Measurements from ENCODE around the gene HEMGN.

The HEMGN gene

DNA sequence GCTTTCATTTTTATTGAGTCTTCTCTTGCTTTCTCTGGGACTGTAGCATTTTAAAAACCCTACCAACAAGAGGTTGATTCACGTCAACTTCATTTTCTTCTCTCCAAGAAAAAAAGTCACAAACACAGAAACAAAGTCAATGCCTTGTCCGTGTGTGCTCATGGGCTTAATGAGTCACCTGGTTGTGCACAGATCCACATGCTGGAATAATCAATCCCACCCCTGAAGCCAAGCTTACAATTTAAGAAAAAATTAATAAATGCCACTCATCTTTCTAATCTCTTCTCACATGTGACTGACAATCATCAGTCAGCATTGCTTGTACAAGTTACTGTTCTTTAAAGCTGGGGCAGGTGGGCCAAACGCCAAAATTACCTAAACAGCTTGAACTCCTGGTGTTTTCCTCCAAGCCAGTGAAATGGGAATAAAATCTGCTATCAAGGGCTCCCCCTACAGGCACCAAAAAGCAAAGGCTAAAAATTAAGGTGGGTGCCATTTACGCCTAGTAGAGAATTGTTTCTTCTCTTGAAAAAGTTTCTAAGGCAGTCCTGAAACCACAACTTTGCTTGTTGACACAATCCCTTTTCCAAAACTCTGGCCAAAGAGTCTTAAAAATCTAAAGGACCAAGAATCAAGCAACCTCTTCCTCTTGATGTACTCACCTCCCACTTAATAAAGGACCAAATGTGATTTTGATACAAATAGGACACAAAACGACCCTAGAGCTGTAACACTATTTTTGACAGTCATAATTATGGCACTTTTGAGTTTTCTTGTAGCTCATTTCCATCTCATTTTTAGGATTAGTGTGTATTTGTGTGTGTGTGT lies 37.0 kb downstream of the HEMGN start:
- peak; percentile 56 for FAIRE-seq
- no peak for DNase-seq (ENCODE audit: insufficient read length, low spot score)

GRCh38 chr9:97900103-97900737 lies 37.8 kb downstream of the HEMGN start:
- DNase-seq (ENCODE audit: insufficient read length, low spot score) (no peak), FAIRE-seq (no peak)

DNA sequence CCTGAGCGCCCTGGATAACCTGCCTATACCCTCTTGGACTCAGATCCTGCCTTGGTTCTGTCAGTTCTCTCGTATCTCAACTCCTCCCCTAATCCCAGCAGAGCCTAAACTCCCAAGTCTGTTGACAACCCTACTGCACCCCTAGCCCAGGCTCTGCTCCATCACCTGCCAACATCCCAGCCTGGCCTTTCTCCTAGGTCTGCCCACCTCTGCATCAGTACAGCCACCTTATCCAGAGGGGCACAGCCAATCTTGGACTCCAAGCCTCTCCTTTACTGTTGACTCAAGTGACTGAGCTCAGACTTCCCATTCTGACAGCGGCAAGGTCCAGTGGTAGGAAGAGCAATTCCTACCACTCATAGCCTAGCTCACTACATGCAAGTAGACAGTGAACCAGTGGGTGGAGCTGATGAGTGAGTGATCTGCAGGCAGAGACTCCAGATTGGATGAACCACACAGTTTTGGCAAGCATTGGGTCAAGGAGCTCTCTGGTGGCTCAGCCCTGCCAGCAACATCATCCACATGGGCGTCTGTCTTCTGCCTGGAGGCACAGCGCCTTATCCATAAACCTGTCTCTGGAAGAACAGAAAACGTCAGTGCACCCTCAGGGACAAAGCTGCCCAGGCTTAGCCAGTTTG lies 42.2 kb downstream of the HEMGN start:
- DNase-seq (ENCODE audit: insufficient read length, low spot score): no peak
- FAIRE-seq: peak; percentile 8

- no peak for DNase-seq (ENCODE audit: insufficient read length, low spot score)
- FAIRE-seq: no peak
These were observed 42.8 kb downstream of the HEMGN start for GRCh38 chr9:97895211-97895610.

- no peak for DNase-seq (ENCODE audit: insufficient read length, low spot score)
- FAIRE-seq: no peak
These were observed 45.6 kb downstream of the HEMGN start for GRCh38 chr9:97892421-97892820.

DNA sequence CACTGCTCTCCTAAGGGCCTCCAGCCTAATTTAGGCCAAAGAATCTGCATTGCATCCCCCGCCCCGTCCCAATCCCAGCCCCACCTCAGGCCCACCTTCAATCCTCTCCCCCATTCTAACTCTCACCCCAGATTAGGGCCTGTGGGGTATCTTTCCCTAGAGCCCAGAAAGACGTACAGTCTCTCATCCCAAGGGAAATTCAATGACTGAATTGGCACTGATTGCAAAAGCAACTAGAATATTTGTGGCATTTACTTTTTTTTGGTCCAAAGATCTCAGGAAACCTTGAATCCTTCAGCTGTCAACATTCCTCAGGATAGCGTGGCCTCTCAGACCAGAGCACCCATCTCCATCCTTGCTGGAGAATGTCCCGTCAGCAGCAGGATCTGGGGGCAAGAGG lies 46.2 kb downstream of the HEMGN start:
- FAIRE-seq (no peak), DNase-seq (ENCODE audit: insufficient read length, low spot score) (no peak)

GRCh38 chr9:97889941-97890887 lies 47.8 kb downstream of the HEMGN start:
- no peak for FAIRE-seq
- DNase-seq (ENCODE audit: insufficient read length, low spot score): peak; percentile 31

- no peak for FAIRE-seq
- no peak for DNase-seq (ENCODE audit: insufficient read length, low spot score)
These were observed 57.6 kb downstream of the HEMGN start for GRCh38 chr9:97880336-97880735.

All from GM19239 (cell line).